ENCODE measurements around the gene EIF2S3. TPM values are rescaled to one million over a fixed set of nuclear protein-coding genes. Genes with fewer than 3 reads are reported as not detected.

EIF2S3 gene
- total and polyA plus RNA-seq, 2 of the 4 experiments (the other 2 are of a cell fraction): 97.9 to 416 TPM

GRCh38 chrX:24082447-24082846 lies 27.7 kb downstream of the EIF2S3 start:
- Histone ChIP-seq H4K20me1 (ENCODE audit: insufficient read depth, low read length) (no peaks in the 10 kb centered on the region), H3K4me2 (ENCODE audit: low read depth, low read length) (no peak overlapping the region), H2AK5ac (ENCODE audit: low read depth, low read length) (no peak overlapping the region), H3K27ac (ENCODE audit: insufficient read depth, low read length) (no peak overlapping the region), H3K4me3 (ENCODE audit: insufficient read depth, low read depth, low read length) (no peak overlapping the region), H3K27me3 (ENCODE audit: control insufficient read depth, insufficient read depth, low read length) (no peaks in the 10 kb centered on the region), H2BK15ac (ENCODE audit: low read depth, low read length) (no peak overlapping the region), H3K79me1 (ENCODE audit: low read depth in 1 of 2, low read length in 2 of 2) (no peaks in the 10 kb centered on the region; a peak in 1 of 4 replicates), H2BK5ac (ENCODE audit: low read depth, low read length, poor library complexity, severe bottlenecking) (no peak overlapping the region), H3K23ac (ENCODE audit: low read depth, low read length) (no peak overlapping the region), H3K56ac (ENCODE audit: extremely low read depth, insufficient read depth, low read length) (no peak overlapping the region), H3K9ac (ENCODE audit: low read depth, low read length) (no peak overlapping the region), H3K36me3 (ENCODE audit: control insufficient read depth, insufficient read depth, low read length) (peaks cover 4% of the 10 kb centered on the region; the same call in 1 of the 2 replicates), H3K14ac (replicated peaks; ENCODE audit: low read depth, low read length) (no peak overlapping the region), H4K91ac (ENCODE audit: insufficient read depth, low read depth, low read length) (no peak overlapping the region), H3K4ac (ENCODE audit: low read depth, low read length) (no peak overlapping the region), H2BK120ac (ENCODE audit: low read depth, low read length) (no peak overlapping the region), H4K5ac (ENCODE audit: low read depth, low read length) (no peak overlapping the region), H4K8ac (ENCODE audit: low read depth in 2 of 2, low read length in 2 of 2) (no peak overlapping the region), H3K4me1 (ENCODE audit: control insufficient read depth, insufficient read depth, low read length) (no peaks in the 10 kb centered on the region), H2BK20ac (ENCODE audit: low read depth, low read length) (no peak overlapping the region), H2AK9ac (replicated peaks; ENCODE audit: low read depth, low read length, poor library complexity) (no peak overlapping the region), H2AFZ (replicated peaks; ENCODE audit: low read length, poor library complexity) (no peak overlapping the region), H3K18ac (ENCODE audit: low read depth, low read length) (no peak overlapping the region), H3K9me3 (ENCODE audit: control insufficient read depth, insufficient read depth, low read length) (no peaks in the 10 kb centered on the region), H3K9me1 (ENCODE audit: insufficient read depth, low read length) (no peaks in the 10 kb centered on the region)
- POLR2A ChIA-PET (ENCODE audit: unreplicated experiment): no interaction called here
- WGBS, 2 experiments (ENCODE audit: extremely low coverage in 2 of 2, insufficient read length in 1 of 2): no CpG with 5 or more reads among the region's 2 CpGs
- intact Hi-C loops (cut with micrococcal nuclease) (loop anchor here (2.0 kb wide), 1 partner anchor 68 kb away; no protein-coding TSS in a partner anchor), dilution Hi-C loops (cut with HindIII; ENCODE audit: low sequenced_read_pairs, unreplicated experiment) (no loop called here), in situ Hi-C loops (cut with MboI; ENCODE audit: low sequenced_read_pairs) (no loop called here)
- TF ChIP-seq SMC3 (IDR thresholded peaks at IDR 0.05; ENCODE audit: low read depth, low read length): no peak
- TF ChIP-seq, protein P1, sequence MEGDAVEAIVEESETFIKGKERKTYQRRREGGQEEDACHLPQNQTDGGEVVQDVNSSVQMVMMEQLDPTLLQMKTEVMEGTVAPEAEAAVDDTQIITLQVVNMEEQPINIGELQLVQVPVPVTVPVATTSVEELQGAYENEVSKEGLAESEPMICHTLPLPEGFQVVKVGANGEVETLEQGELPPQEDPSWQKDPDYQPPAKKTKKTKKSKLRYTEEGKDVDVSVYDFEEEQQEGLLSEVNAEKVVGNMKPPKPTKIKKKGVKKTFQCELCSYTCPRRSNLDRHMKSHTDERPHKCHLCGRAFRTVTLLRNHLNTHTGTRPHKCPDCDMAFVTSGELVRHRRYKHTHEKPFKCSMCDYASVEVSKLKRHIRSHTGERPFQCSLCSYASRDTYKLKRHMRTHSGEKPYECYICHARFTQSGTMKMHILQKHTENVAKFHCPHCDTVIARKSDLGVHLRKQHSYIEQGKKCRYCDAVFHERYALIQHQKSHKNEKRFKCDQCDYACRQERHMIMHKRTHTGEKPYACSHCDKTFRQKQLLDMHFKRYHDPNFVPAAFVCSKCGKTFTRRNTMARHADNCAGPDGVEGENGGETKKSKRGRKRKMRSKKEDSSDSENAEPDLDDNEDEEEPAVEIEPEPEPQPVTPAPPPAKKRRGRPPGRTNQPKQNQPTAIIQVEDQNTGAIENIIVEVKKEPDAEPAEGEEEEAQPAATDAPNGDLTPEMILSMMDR (conservative IDR thresholded peaks at IDR 0.05; ENCODE audit: low read depth, low read length): no peak
- peak; percentile 98 for TF ChIP-seq MAFK (IDR thresholded peaks at IDR 0.05; ENCODE audit: low read depth, low read length)
- no peak for TF ChIP-seq POLR2A (IDR thresholded peaks at IDR 0.05; ENCODE audit: low read depth, low read length)
- CTCF ChIA-PET: interaction anchor here (1.3 to 1.4 kb wide), 2 partner anchors 43 to 168 kb away, joined by 3 to 4 read pairs; no protein-coding TSS in a partner anchor
- DNase-seq (no peak), ATAC-seq (ENCODE audit: low read depth) (no peak)
- BruUV-seq (replicated peaks): no TSS peak
